K562 (cell line): Measurements from ENCODE around the gene NR2F2. TPM values are rescaled to one million over a fixed set of nuclear protein-coding genes. Genes with fewer than 3 reads are reported as not detected.
A peak's percentile ranks its signal among the peaks of the same experiment; 100 is the strongest.

Experiments used
- ESRRB ChIP-seq: fragments of 250-450 bp; sonication (Bioruptor Pico); IDR thresholded peaks from 2 replicates; pipeline ENCODE4 v1.5.0; 2020; ENCODE audit warnings: mild to moderate bottlenecking, moderate library complexity, borderline replicate concordance
- FOXP4 ChIP-seq: sonication (generic); formaldehyde crosslinking; IDR thresholded peaks from 2 replicates; pipeline ENCODE4 v1.8.0; 2022; ENCODE audit warnings: mild to moderate bottlenecking, missing genetic modification reagents, borderline replicate concordance
- MIER1 ChIP-seq: fragments of 450-650 bp; IDR thresholded peaks from 2 replicates; pipeline ENCODE4 v1.6.1; 2016; ENCODE audit warnings: antibody characterized with exemption, mild to moderate bottlenecking, low read depth
- PBX2 ChIP-seq, 2 experiments: IDR thresholded peaks in 1 of 2; conservative IDR thresholded peaks in 1 of 2; 2 replicates each; pipeline ENCODE4 v1.6.1; 2016; ENCODE audit warnings: low read depth in 2 of 2, mild to moderate bottlenecking in 1 of 2, missing compliant biosample characterization in 1 of 2, missing genetic modification characterization in 1 of 2, moderate library complexity in 1 of 2
- RBBP5 ChIP-seq: fragments of 200-600 bp; sonication (generic); IDR thresholded peaks from 2 replicates; pipeline ENCODE4 v1.6.1; 2012; ENCODE audit warnings: borderline replicate concordance, mild to moderate bottlenecking, low read length, control low read depth, inconsistent platforms; ENCODE audit not compliant: insufficient read depth, poor library complexity, severe bottlenecking
- SRSF3 ChIP-seq: fragments of 200-400 bp; formaldehyde crosslinking; IDR thresholded peaks from 2 replicates; pipeline ENCODE4 v1.6.1; 2016; ENCODE audit warnings: mild to moderate bottlenecking, low read length, moderate library complexity; ENCODE audit not compliant: insufficient read depth
- THAP12 ChIP-seq: fragments of 250-450 bp; sonication (Bioruptor Pico); IDR thresholded peaks from 2 replicates; pipeline ENCODE4 v1.9.0; 2021; ENCODE audit warnings: mild to moderate bottlenecking, inconsistent platforms
- ZBTB33 ChIP-seq: sonication (generic); formaldehyde crosslinking; IDR thresholded peaks from 2 replicates; pipeline ENCODE4 v1.8.1; 2023; ENCODE audit warnings: mild to moderate bottlenecking, missing genetic modification reagents
- ZFP36 ChIP-seq: fragments of 150-350 bp; IDR thresholded peaks from 2 replicates; pipeline ENCODE4 v1.6.1; 2018; ENCODE audit warnings: low read length, low read depth; ENCODE audit not compliant: partially characterized antibody
- ZNF165 ChIP-seq: fragments of 250-450 bp; sonication (Bioruptor Pico); IDR thresholded peaks from 2 replicates; pipeline ENCODE4 v1.4.0; 2020; ENCODE audit warnings: borderline replicate concordance
- ZNF586 ChIP-seq: fragments of 450-650 bp; formaldehyde crosslinking; conservative IDR thresholded peaks from 2 replicates; pipeline ENCODE4 v1.4.0; 2020; ENCODE audit warnings: mild to moderate bottlenecking, moderate library complexity
- polyA plus RNA-seq, 8 experiments: library from polyadenylated mRNA; depleted of rRNA in 4 of 8; stranded (reverse) in 5 of 8; unstranded in 3 of 8; fragments of >200 nt; fragmentation: Nextera tagmentation in 2 of 8; fragmentation: Illumina TruSeq in 1 of 8; extraction: Ambion mirVana in 2 of 8; extraction: Trizol in 1 of 8; gene quantifications; 2 replicates each; pipeline versions ENCODE4 v1.2.1 to v1.2.3, GENCODE V29; 2011 to 2014; ENCODE audit warnings: inconsistent platforms in 1 of 8, missing spikeins in 1 of 8
- total RNA-seq, 7 experiments: library from RNA; depleted of rRNA in 6 of 7; stranded (reverse); fragments of >200 nt in 6 of 7; fragmentation: Illumina TruSeq in 2 of 7; extraction: Trizol in 2 of 7; gene quantifications; 2 replicates each; pipeline versions ENCODE4 v1.2.1 to v1.2.3, GENCODE V29; 2011 to 2021; ENCODE audit warnings: low replicate concordance in 1 of 7

NR2F2 gene
- total and polyA plus RNA-seq, 9 of the 15 experiments (the other 6 are each of a cell fraction or from before 2014, with no cell fraction given) = 6.0 to 51.8 (median 11.1) TPM

GRCh38 chr15:96347181-96348111 lies 16.9 kb downstream of the NR2F2 start (continued):
- no peak for TF ChIP-seq THAP12 (CRISPR knock-in tag)
- TF ChIP-seq RBBP5 = peak; percentile 51
- peak; percentile 49; the same call in 1 of the 2 replicates for TF ChIP-seq ZBTB33
- no peak for TF ChIP-seq ESRRB (CRISPR knock-in tag)
- TF ChIP-seq MIER1 = no peak
- TF ChIP-seq ZNF586 (CRISPR knock-in tag) = no peak
- TF ChIP-seq FOXP4 = no peak
- peak; percentile 81 for TF ChIP-seq ZFP36
- TF ChIP-seq SRSF3 = no peak
- no peak for TF ChIP-seq PBX2 (CRISPR knock-in tag; IDR thresholded peaks at IDR 0.05; ENCODE audit: low read depth)
- TF ChIP-seq PBX2 (tag; conservative IDR thresholded peaks at IDR 0.05; ENCODE audit: low read depth) = 0 out of 2 replicates have a peak, but pooled peaks have one; percentile 26
- no peak for TF ChIP-seq ZNF165
